H1 (cell line): Measurements from ENCODE around the gene KLF16. TPM values are rescaled to one million over a fixed set of nuclear protein-coding genes. Genes with fewer than 3 reads are reported as not detected.

ENCODE experiments used
- CTCF ChIA-PET: fragments of 300-600 bp; sonication (Branson Sonifier 250); formaldehyde crosslinking; loops from one replicate; lab custom pipeline; 2021; ENCODE audit not compliant: partially characterized antibody; lab: Charles Lee
- POLR2A ChIA-PET: fragments of 300-600 bp; sonication (Branson Sonifier 250); formaldehyde crosslinking; loops from one replicate; lab custom pipeline; 2021; ENCODE audit warnings: inconsistent platforms; ENCODE audit not compliant: partially characterized antibody; lab: Charles Lee
- DNase-seq, 2 experiments: peaks; one replicate each; pipeline versions ENCODE4 v3.0.0 to v3.0.0-alpha.2; 2010 to 2022; ENCODE audit warnings: low spot score in 2 of 2, low read depth in 1 of 2, mixed read lengths in 1 of 2
- FAIRE-seq: peaks from 2 replicates; lab custom pipeline; 2011; peaks lifted over from hg19 to GRCh38; lab: Jason Lieb, UNC
- H2AFZ ChIP-seq: 2 replicates; pipeline ENCODE4 v1.8.1; 2012; ENCODE audit warnings: low read length, inconsistent platforms
- H2AK5ac ChIP-seq: 2 replicates; pipeline ENCODE4 v1.6.1; 2013; ENCODE audit warnings: low read depth, low read length
- H2BK120ac ChIP-seq: replicated peaks from 2 replicates; pipeline ENCODE3; 2013; ENCODE audit warnings: low read depth, low read length, inconsistent platforms
- H2BK12ac ChIP-seq: 2 replicates; pipeline ENCODE4 v1.6.1; 2013; ENCODE audit warnings: low read depth, low read length
- H2BK15ac ChIP-seq: 2 replicates; pipeline ENCODE4 v1.6.1; 2013; ENCODE audit warnings: low read length
- H2BK20ac ChIP-seq: 2 replicates; pipeline ENCODE4 v1.6.1; 2013; ENCODE audit warnings: low read length
- H2BK5ac ChIP-seq: 2 replicates; pipeline ENCODE4 v1.6.1; 2013; ENCODE audit warnings: low read depth, low read length
- H3K14ac ChIP-seq: 2 replicates; pipeline ENCODE4 v1.6.1; 2013; ENCODE audit warnings: inconsistent platforms; ENCODE audit not compliant: insufficient read length
- H3K18ac ChIP-seq: 2 replicates; pipeline ENCODE4 v1.6.1; 2013; ENCODE audit warnings: low read length; ENCODE audit errors: extremely low read depth
- H3K23ac ChIP-seq: 2 replicates; pipeline ENCODE4 v1.6.1; 2013; ENCODE audit warnings: inconsistent platforms; ENCODE audit not compliant: insufficient read length
- H3K23me2 ChIP-seq: 2 replicates; pipeline ENCODE4 v1.6.1; 2013; ENCODE audit warnings: low read depth, low read length
- H3K27ac ChIP-seq: 2 replicates; pipeline ENCODE4 v1.6.1; 2011; ENCODE audit warnings: low read depth, low read length, inconsistent platforms
- H3K27me3 ChIP-seq, 4 experiments: replicated peaks in 1 of 4; 1 replicate in 1 of 4; 2 replicates in 3 of 4; pipeline versions ENCODE4 v1.6.1 to v1.8.1; 2011 to 2013; ENCODE audit warnings: low read length in 3 of 4, mild to moderate bottlenecking in 3 of 4, inconsistent platforms in 2 of 4, mixed read lengths in 2 of 4, moderate library complexity in 1 of 4; ENCODE audit not compliant: control insufficient read depth in 3 of 4, insufficient read depth in 3 of 4; ENCODE audit errors: extremely low read depth in 1 of 4
- H3K36me3 ChIP-seq, 4 experiments: 2 replicates each; pipeline versions ENCODE4 v1.6.1 to v1.8.1; 2011 to 2013; ENCODE audit warnings: mild to moderate bottlenecking in 4 of 4, low read length in 3 of 4, moderate library complexity in 2 of 4, control low read depth in 1 of 4, inconsistent platforms in 1 of 4; ENCODE audit not compliant: insufficient read depth in 4 of 4, control insufficient read depth in 2 of 4
- H3K4ac ChIP-seq: replicated peaks from 2 replicates; pipeline ENCODE3; 2013; ENCODE audit warnings: low read length, low read depth, mixed read lengths, inconsistent platforms; ENCODE audit not compliant: insufficient read length
- H3K4me1 ChIP-seq, 4 experiments: replicated peaks in 1 of 4; 1 replicate in 1 of 4; 2 replicates in 3 of 4; pipeline versions ENCODE4 v1.6.1 to v1.8.1; 2011 to 2013; ENCODE audit warnings: low read length in 3 of 4, inconsistent platforms in 2 of 4, mixed read lengths in 1 of 4; ENCODE audit not compliant: insufficient read depth in 4 of 4, control insufficient read depth in 3 of 4
- H3K4me2 ChIP-seq, 2 experiments: 2 replicates each; pipeline versions ENCODE4 v1.6.1 to v1.8.1; 2011 to 2013; ENCODE audit warnings: low read depth in 2 of 2, low read length in 2 of 2, control low read depth in 1 of 2, inconsistent platforms in 1 of 2, mild to moderate bottlenecking in 1 of 2; ENCODE audit not compliant: insufficient read depth in 1 of 2
- H3K4me3 ChIP-seq, 4 experiments: fragments of 200-600, 300-600 bp in 1 of 4; sonication (generic), shearing (Covaris generic), sonication (Bioruptor Twin) in 1 of 4; 2 replicates each; pipeline versions ENCODE4 v1.5.1 to v1.8.1; 2011 to 2016; ENCODE audit warnings: low read length in 4 of 4, low read depth in 3 of 4, control low read depth in 2 of 4, inconsistent platforms in 2 of 4, mild to moderate bottlenecking in 2 of 4, mixed read lengths in 1 of 4, moderate library complexity in 1 of 4; ENCODE audit not compliant: insufficient read depth in 2 of 4; ENCODE audit errors: extremely low read depth in 1 of 4
- H3K56ac ChIP-seq: replicated peaks from 2 replicates; pipeline ENCODE3; 2013; ENCODE audit warnings: low read depth, mild to moderate bottlenecking, mixed read lengths, low read length, inconsistent platforms; ENCODE audit not compliant: insufficient read length
- H3K79me1 ChIP-seq: 2 replicates; pipeline ENCODE4 v1.6.1; 2013; ENCODE audit warnings: low read depth, low read length, control low read depth
- H3K79me2 ChIP-seq, 2 experiments: 2 replicates each; pipeline versions ENCODE4 v1.6.1 to v1.8.1; 2012 to 2013; ENCODE audit warnings: low read length in 2 of 2, mild to moderate bottlenecking in 2 of 2, inconsistent platforms in 1 of 2; ENCODE audit not compliant: insufficient read depth in 2 of 2, control insufficient read depth in 1 of 2
- H3K9ac ChIP-seq, 4 experiments: replicated peaks in 1 of 4; 1 replicate in 1 of 4; 2 replicates in 3 of 4; pipeline versions ENCODE4 v1.6.1 to v1.8.1; 2011 to 2013; ENCODE audit warnings: low read depth in 3 of 4, low read length in 3 of 4, control low read depth in 2 of 4, mild to moderate bottlenecking in 2 of 4, moderate library complexity in 2 of 4, inconsistent platforms in 1 of 4; ENCODE audit errors: extremely low read depth in 1 of 4
- H3K9me3 ChIP-seq, 2 experiments: 2 replicates each; pipeline versions ENCODE4 v1.6.1 to v1.8.1; 2012 to 2013; ENCODE audit warnings: mild to moderate bottlenecking in 2 of 2, moderate library complexity in 2 of 2, control low read depth in 1 of 2, inconsistent platforms in 1 of 2, low read depth in 1 of 2, low read length in 1 of 2, mixed read lengths in 1 of 2; ENCODE audit not compliant: insufficient read depth in 2 of 2
- H4K20me1 ChIP-seq, 2 experiments: replicated peaks in 1 of 2; 2 replicates each; pipeline versions ENCODE3 to v1.8.1; 2011 to 2013; ENCODE audit warnings: inconsistent platforms in 2 of 2, low read length in 2 of 2, mild to moderate bottlenecking in 1 of 2; ENCODE audit not compliant: insufficient read depth in 2 of 2, control insufficient read depth in 1 of 2
- H4K5ac ChIP-seq: 2 replicates; pipeline ENCODE4 v1.6.1; 2013; ENCODE audit warnings: low read length, low read depth, mixed read lengths, inconsistent platforms; ENCODE audit not compliant: insufficient read length
- H4K8ac ChIP-seq: 2 replicates; pipeline ENCODE4 v1.8.0; 2013; ENCODE audit warnings: mild to moderate bottlenecking, moderate library complexity, low read length, inconsistent platforms; ENCODE audit not compliant: insufficient read depth; ENCODE audit errors: extremely low read depth
- H4K91ac ChIP-seq: replicated peaks from 2 replicates; pipeline ENCODE3; 2013; ENCODE audit warnings: low read length, mixed read lengths, inconsistent platforms; ENCODE audit not compliant: insufficient read length
- EGR1 ChIP-seq: IDR thresholded peaks from 2 replicates; pipeline ENCODE4 v1.6.1; 2011; ENCODE audit warnings: low read depth, low read length, borderline replicate concordance
- HDAC6 ChIP-seq: IDR thresholded peaks from one replicate; pipeline ENCODE4 v1.7.1; 2012; ENCODE audit warnings: low read depth, mild to moderate bottlenecking, inconsistent platforms, low read length, moderate library complexity
- JUND ChIP-seq: IDR thresholded peaks from 2 replicates; pipeline ENCODE4 v1.6.1; 2011; ENCODE audit warnings: mild to moderate bottlenecking, improper control_type of control experiment, low read length
- KDM4A ChIP-seq: IDR thresholded peaks from one replicate; pipeline ENCODE4 v1.7.1; 2012; ENCODE audit warnings: low read depth, mild to moderate bottlenecking, moderate library complexity, low read length, inconsistent platforms; ENCODE audit not compliant: severe bottlenecking
- RAD21 ChIP-seq, 2 experiments: IDR thresholded peaks in 1 of 2; conservative IDR thresholded peaks in 1 of 2; 2 replicates each; pipeline ENCODE4 v1.6.1; 2011; ENCODE audit warnings: low read depth in 2 of 2, low read length in 2 of 2, improper control_type of control experiment in 1 of 2, inconsistent platforms in 1 of 2, mild to moderate bottlenecking in 1 of 2, moderate library complexity in 1 of 2
- RXRA ChIP-seq: IDR thresholded peaks from 2 replicates; pipeline ENCODE4 v1.6.1; 2011; ENCODE audit warnings: low read depth, mild to moderate bottlenecking, low read length, moderate library complexity; ENCODE audit not compliant: insufficient read depth
- SP4 ChIP-seq: IDR thresholded peaks from 2 replicates; pipeline ENCODE4 v1.6.1; 2012; ENCODE audit warnings: low read length, inconsistent platforms
- SUZ12 ChIP-seq: fragments of 200-600 bp; sonication (generic); IDR thresholded peaks from 2 replicates; pipeline ENCODE4 v1.6.1; 2012; ENCODE audit warnings: mild to moderate bottlenecking, inconsistent platforms, low read length, moderate library complexity, mixed read lengths
- WGBS, 2 experiments: shearing (Covaris generic) in 1 of 2; methylation state at CpG; one replicate each; pipeline versions ENCODE4 v1.1.6 to v1.1.7; 2013 to 2015; ENCODE audit warnings: low lambda C conversion rate in 2 of 2, mixed read lengths in 2 of 2, inconsistent platforms in 1 of 2, low coverage in 1 of 2, missing lambda C conversion rate in 1 of 2; ENCODE audit not compliant: insufficient replicate concordance in 2 of 2, insufficient coverage in 1 of 2, insufficient read length in 1 of 2; ENCODE audit errors: extremely low coverage in 1 of 2, missing lambda C conversion rate in 1 of 2; 5-methylcytosine and 5-hydroxymethylcytosine counted together
- polyA plus RNA-seq, 7 experiments: library from polyadenylated mRNA; depleted of rRNA in 3 of 7; stranded (reverse) in 5 of 7; unstranded in 2 of 7; fragments of >200 nt in 5 of 7; fragments of 200-250 nt in 2 of 7; gene quantifications; 1 replicate in 5 of 7; 2 replicates in 1 of 7; 4 replicates in 1 of 7; pipeline versions ENCODE4 v1.2.1 to v1.2.3, GENCODE V29; 2011 to 2013; ENCODE audit warnings: missing spikeins in 2 of 7, mixed read lengths in 2 of 7
- total RNA-seq: library from RNA; stranded (reverse); fragmentation: NEBNext Ultra II Directional; extraction: Animal tissue kit (Norgen Biotek cat#: 25700); gene quantifications from 2 replicates; pipeline ENCODE4 v1.2.1, GENCODE V29; 2021

The KLF16 gene
- total and polyA plus RNA-seq, 2 of the 8 experiments (the other 6 are each of a cell fraction or from before 2014, with no cell fraction given), result 14.3 to 45.9 TPM

DNA sequence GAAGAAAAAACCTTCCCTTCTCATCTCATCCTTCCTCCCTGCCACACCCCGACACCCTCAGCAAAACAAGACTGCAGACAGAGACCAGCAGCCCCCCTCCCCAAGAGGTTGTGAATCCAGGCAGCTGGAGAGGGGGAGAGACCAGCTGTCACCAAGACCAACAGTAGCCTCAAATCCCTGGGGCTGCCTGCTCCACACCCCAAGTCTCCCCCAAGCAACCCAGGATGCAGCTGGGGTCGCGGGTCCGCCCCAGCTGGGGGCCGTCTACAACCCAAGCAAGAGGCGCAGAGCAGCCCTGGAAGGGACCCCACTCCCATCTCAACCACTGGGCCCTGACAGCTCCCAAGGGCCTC is 7.1 kb downstream of the KLF16 start:
- Histone ChIP-seq H3K18ac (peak overlapping the region; percentile 78; the same call in 1 of the 2 replicates), H3K27ac (no peak overlapping the region), H3K4me1 (peaks cover 0 to 71% (median 57%) of the 10 kb centered on the region in 4 experiments; a peak in 6 of 7 replicates), H3K79me1 (peaks cover 19% of the 10 kb centered on the region)
- FAIRE-seq, result no peak
- TF ChIP-seq KDM4A, result no peak
- no peak for TF ChIP-seq SP4
- no peak for TF ChIP-seq RAD21 (IDR thresholded peaks at IDR 0.05 in 1 of 2, conservative IDR thresholded peaks at IDR 0.05 in 1 of 2; ENCODE audit: low read depth in 2 of 2, low read length in 2 of 2)
- TF ChIP-seq HDAC6, result no peak
- TF ChIP-seq RXRA, result no peak
- TF ChIP-seq SUZ12, result no peak
- TF ChIP-seq JUND, result no peak
- no peak for TF ChIP-seq EGR1
- TF ChIP-seq, all 59 proteins: peak for 0
- CTCF ChIA-PET, result interaction anchor here (0.6 to 2.5 kb wide), 5 partner anchors 11 to 41 kb away, joined by 3 to 13 read pairs (median 4); no protein-coding TSS in a partner anchor
- Histone ChIP-seq H3K4me3 (peak overlapping the region in 3 of 4 experiments; percentile 20 to 70 (median 23); a peak in 4 of 8 replicates), H3K9ac (peak overlapping the region in 2 of 4 experiments; percentile 13 to 31; a peak in 2 of 7 replicates), H2BK120ac (no peak overlapping the region), H2BK15ac (no peak overlapping the region), H2AFZ (no peak overlapping the region), H3K23me2 (peaks cover 6% of the 10 kb centered on the region; the same call in 1 of the 2 replicates), H2AK5ac (no peak overlapping the region), H3K79me2 (peaks cover 8 to 61% of the 10 kb centered on the region in 2 experiments; a peak in 3 of 4 replicates), H3K36me3 (no peaks in the 10 kb centered on the region), H3K9me3 (no peaks in the 10 kb centered on the region), H3K56ac (no peak overlapping the region), H2BK12ac (0 out of 2 replicates have a peak overlapping the region, but pooled peaks have one; percentile 50), H4K5ac (no peak overlapping the region), H3K4me2 (peak overlapping the region; percentile 67 to 95), H4K20me1 (peaks cover 36 to 43% of the 10 kb centered on the region in 2 experiments), H2BK20ac (no peak overlapping the region), H4K8ac (peak overlapping the region; percentile 71), H3K4ac (no peak overlapping the region), H3K14ac (no peak overlapping the region), H3K27me3 (peaks cover 0 to 4% (median 2%) of the 10 kb centered on the region in 4 experiments; a peak in 3 of 7 replicates), H3K23ac (no peak overlapping the region), H2BK5ac (peak overlapping the region; percentile 71; the same call in 1 of the 2 replicates), H4K91ac (peak overlapping the region; percentile 84)
- peak in 1 of 2 experiments; percentile 53 for DNase-seq
- 64% methylated on average over 6 of the region's 6 CpGs; no CpG with 5 or more reads in 1 of the 2 experiments for WGBS, 2 experiments
- POLR2A ChIA-PET, result interaction anchor here (0.7 to 1.6 kb wide), 2 partner anchors 195 to 587 kb away, joined by 4 read pairs; partner anchors contain the start of gene CIRBP
